Measurements from ENCODE around the gene MCCD1. TPM values are rescaled to one million over a fixed set of nuclear protein-coding genes. Genes with fewer than 3 reads are reported as not detected.

The MCCD1 gene
- total and polyA plus RNA-seq, 2 of the 13 experiments (the other 11 are each of a cell fraction or from before 2014, with no cell fraction given): 0.15 TPM; not detected in 1

GRCh38 chr6:31541059-31541657, 12.4 kb downstream of the MCCD1 start:
- TSS peak; percentile 72 for BruUV-seq (replicated peaks)
- in situ Hi-C loops (cut with HindIII; ENCODE audit: extremely low pct_ligation_motif_present, low pct_unique_long_range_greater_than_20kb) (no loop called here), intact Hi-C loops (cut with micrococcal nuclease; ENCODE audit: unreplicated experiment) (loop anchor here (10.0 kb wide), 1 partner anchor 114 kb away; the partner anchor contains the start of genes APOM and BAG6)
- no peaks in the 10 kb centered on the region; a peak in 2 of 5 replicates for H3K27me3 ChIP-seq (ENCODE audit: control insufficient read depth in 1 of 2, insufficient read depth in 2 of 2, low read length in 2 of 2)
- peaks cover 48% of the 10 kb centered on the region for H4K20me1 ChIP-seq (ENCODE audit: insufficient read depth, low read length)
- peaks cover 17 to 42% of the 10 kb centered on the region in 2 experiments for H3K36me3 ChIP-seq (replicated peaks in 1 of 2; ENCODE audit: control insufficient read depth in 1 of 2, insufficient read depth in 2 of 2, low read length in 2 of 2)
- H2AFZ ChIP-seq (ENCODE audit: low read length): no peak overlapping the region
- 1% methylated on average over 21 of the region's 21 CpGs for WGBS (ENCODE audit: low lambda C conversion rate)
- POLR2A ChIA-PET: interaction anchor here (0.8 to 6.9 kb wide), 30 partner anchors 7 to 627 kb away, joined by 3 to 123 read pairs (median 6); partner anchors contain the start of genes AIF1, APOM, BAG6 and C6orf47
- H3K4me3 ChIP-seq (replicated peaks in 1 of 3; ENCODE audit: insufficient read depth in 1 of 3, low read depth in 2 of 3, low read length in 3 of 3): peak overlapping the region; percentile 66 to 99 (median 83)
- peak; percentile 63 for DNase-seq (ENCODE audit: low spot score)
- FAIRE-seq: no peak
- no peaks in the 10 kb centered on the region for H3K9me3 ChIP-seq (ENCODE audit: low read length)
- peaks cover 63% of the 10 kb centered on the region for H3K79me2 ChIP-seq (ENCODE audit: insufficient read depth, low read length)
- CTCF ChIA-PET (ENCODE audit: low intra/inter-chr PET ratio, low total read pairs): no interaction called here
- peak; percentile 5; the same call in 1 of the 3 replicates for ATAC-seq
- peak overlapping the region; percentile 96 for H3K9ac ChIP-seq (ENCODE audit: insufficient read depth, low read depth, low read length)
- peak overlapping the region; percentile 95 for H3K27ac ChIP-seq (ENCODE audit: extremely low read length, insufficient read depth, low read length)
- H3K4me1 ChIP-seq (ENCODE audit: insufficient read depth, low read length): peaks cover 59% of the 10 kb centered on the region
- H3K4me2 ChIP-seq (ENCODE audit: low read depth, low read length): peak overlapping the region; percentile 99
- TF ChIP-seq ZNF180 (CRISPR knock-in tag; IDR thresholded peaks at IDR 0.05; ENCODE audit: borderline replicate concordance, low read depth) (no peak), RXRB (CRISPR knock-in tag; IDR thresholded peaks at IDR 0.05; ENCODE audit: borderline replicate concordance) (no peak), U2AF2 (IDR thresholded peaks at IDR 0.05; ENCODE audit: low read depth, low read length) (no peak; the same call in 1 of the 2 replicates), NPAS2 (CRISPR knock-in tag; IDR thresholded peaks at IDR 0.05; ENCODE audit: borderline replicate concordance) (peak; percentile 93; the same call in 1 of the 2 replicates), CREB1 (IDR thresholded peaks at IDR 0.05) (no peak), CREB1 (CRISPR knock-in tag; IDR thresholded peaks at IDR 0.05) (no peak; the same call in 1 of the 2 replicates), KDM5A (IDR thresholded peaks at IDR 0.05; ENCODE audit: borderline replicate concordance, low read length) (peak; percentile 78; the same call in 1 of the 2 replicates), ZNF550 (CRISPR knock-in tag; IDR thresholded peaks at IDR 0.05; ENCODE audit: borderline replicate concordance) (no peak), SMAD3 (CRISPR knock-in tag; IDR thresholded peaks at IDR 0.05) (no peak), SYNCRIP (IDR thresholded peaks at IDR 0.05; ENCODE audit: insufficient read depth, low read depth, low read length) (no peak), SMARCE1 (IDR thresholded peaks at IDR 0.05; ENCODE audit: borderline replicate concordance) (no peak), KLF11 (CRISPR knock-in tag; IDR thresholded peaks at IDR 0.05) (no peak), DNMT1 (CRISPR knock-in tag; IDR thresholded peaks at IDR 0.05) (no peak), UBTF (CRISPR knock-in tag; IDR thresholded peaks at IDR 0.05) (no peak), ZNF24 (IDR thresholded peaks at IDR 0.05) (no peak), PRDM10 (CRISPR knock-in tag; IDR thresholded peaks at IDR 0.05; ENCODE audit: low read depth) (no peak), ZC3H4 (CRISPR knock-in tag; IDR thresholded peaks at IDR 0.05; ENCODE audit: borderline replicate concordance) (no peak), YEATS4 (CRISPR knock-in tag; IDR thresholded peaks at IDR 0.05; ENCODE audit: borderline replicate concordance) (no peak), CENPT (CRISPR knock-in tag; IDR thresholded peaks at IDR 0.05; ENCODE audit: low read depth) (no peak)

Data from HepG2 (cell line).